Neuronal stem cell (in vitro differentiated cells): ENCODE results near the gene ITGAE.

Source experiments
- DNase-seq: peaks from one replicate; pipeline ENCODE4 v3.0.0-alpha.2; 2013; ENCODE audit warnings: low spot score
- H2AFZ ChIP-seq: one replicate; pipeline ENCODE4 v1.6.1; 2013; ENCODE audit warnings: mild to moderate bottlenecking, low read length, inconsistent platforms
- H2AK5ac ChIP-seq: 2 replicates; pipeline ENCODE4 v1.6.1; 2013; ENCODE audit warnings: low read depth, mild to moderate bottlenecking, inconsistent platforms, low read length, moderate library complexity, mixed read lengths
- H2BK120ac ChIP-seq: 2 replicates; pipeline ENCODE4 v1.6.1; 2013; ENCODE audit warnings: low read depth, mild to moderate bottlenecking, inconsistent platforms, low read length, moderate library complexity, mixed read lengths
- H2BK12ac ChIP-seq: one replicate; pipeline ENCODE4 v1.6.1; 2013; ENCODE audit warnings: low read length, inconsistent platforms
- H2BK15ac ChIP-seq: 2 replicates; pipeline ENCODE4 v1.6.1; 2013; ENCODE audit warnings: mild to moderate bottlenecking, low read length, inconsistent platforms, mixed read lengths
- H2BK5ac ChIP-seq: one replicate; pipeline ENCODE4 v1.6.1; 2013; ENCODE audit warnings: inconsistent platforms, mild to moderate bottlenecking, low read length, moderate library complexity
- H3K14ac ChIP-seq: one replicate; pipeline ENCODE4 v1.6.1; 2013; ENCODE audit warnings: low read length, inconsistent platforms
- H3K18ac ChIP-seq: 2 replicates; pipeline ENCODE4 v1.6.1; 2013; ENCODE audit warnings: low read length, inconsistent platforms
- H3K23ac ChIP-seq: 2 replicates; pipeline ENCODE4 v1.6.1; 2013; ENCODE audit warnings: low read depth, mild to moderate bottlenecking, mixed read lengths, low read length, inconsistent platforms; ENCODE audit not compliant: poor library complexity
- H3K27ac ChIP-seq: replicated peaks from 3 replicates; pipeline ENCODE4 v1.5.1; 2013; ENCODE audit warnings: low read length, inconsistent platforms
- H3K27me3 ChIP-seq, 3 experiments: 2 replicates each; pipeline ENCODE4 v1.6.1; 2013; ENCODE audit warnings: low read length in 3 of 3, mild to moderate bottlenecking in 2 of 3, inconsistent platforms in 1 of 3, low read depth in 1 of 3, mixed read lengths in 1 of 3, moderate library complexity in 1 of 3; ENCODE audit not compliant: control insufficient read depth in 3 of 3, insufficient read depth in 3 of 3
- H3K36me3 ChIP-seq, 2 donors: replicated peaks in 1 of 2; 2 replicates each; pipeline ENCODE4 v1.6.1; 2013; ENCODE audit warnings: low read length in 2 of 2; ENCODE audit not compliant: control insufficient read depth in 2 of 2, insufficient read depth in 2 of 2
- H3K4ac ChIP-seq: 2 replicates; pipeline ENCODE4 v1.6.1; 2013; ENCODE audit warnings: inconsistent platforms, mild to moderate bottlenecking, low read length, moderate library complexity
- H3K4me1 ChIP-seq, 2 donors: 1 replicate in 1 of 2; 2 replicates in 1 of 2; pipeline ENCODE4 v1.6.1; 2013; ENCODE audit warnings: low read length in 2 of 2, low read depth in 1 of 2; ENCODE audit not compliant: control insufficient read depth in 2 of 2, insufficient read depth in 1 of 2
- H3K4me2 ChIP-seq: one replicate; pipeline ENCODE4 v1.6.1; 2013; ENCODE audit warnings: mild to moderate bottlenecking, low read length, inconsistent platforms; ENCODE audit not compliant: insufficient read depth, poor library complexity, severe bottlenecking
- H3K4me3 ChIP-seq, 2 donors: 2 replicates each; pipeline ENCODE4 v1.5.1; 2013; ENCODE audit warnings: low read length in 2 of 2, mild to moderate bottlenecking in 2 of 2, inconsistent platforms in 1 of 2, moderate library complexity in 1 of 2
- H3K79me1 ChIP-seq: one replicate; pipeline ENCODE4 v1.6.1; 2013; ENCODE audit warnings: low read depth, mild to moderate bottlenecking, inconsistent platforms, low read length, moderate library complexity
- H3K9ac ChIP-seq: one replicate; pipeline ENCODE4 v1.6.1; 2013; ENCODE audit warnings: mild to moderate bottlenecking, low read depth, low read length, inconsistent platforms; ENCODE audit not compliant: poor library complexity
- H3K9me3 ChIP-seq, 2 donors: replicated peaks in 1 of 2; 2 replicates each; pipeline versions ENCODE3 to v1.6.1; 2013; ENCODE audit warnings: low read length in 2 of 2, mild to moderate bottlenecking in 2 of 2, inconsistent platforms in 1 of 2, low read depth in 1 of 2, mixed read lengths in 1 of 2, moderate library complexity in 1 of 2; ENCODE audit not compliant: control insufficient read depth in 2 of 2, insufficient read depth in 1 of 2
- H4K8ac ChIP-seq: one replicate; pipeline ENCODE4 v1.6.1; 2013; ENCODE audit warnings: low read depth, mild to moderate bottlenecking, inconsistent platforms, low read length, moderate library complexity
- H4K91ac ChIP-seq: one replicate; pipeline ENCODE4 v1.6.1; 2013; ENCODE audit warnings: low read length, low read depth, mild to moderate bottlenecking, inconsistent platforms; ENCODE audit not compliant: poor library complexity
- WGBS, 2 donors: extraction: QIAGEN DNeasy Blood & Tissue Kit; methylation state at CpG; one replicate each; pipeline ENCODE4 v1.1.7; 2013; ENCODE audit warnings: missing lambda C conversion rate in 2 of 2, mixed read lengths in 1 of 2; ENCODE audit not compliant: insufficient read length in 2 of 2, insufficient replicate concordance in 1 of 2; ENCODE audit errors: extremely low coverage in 2 of 2; 5-methylcytosine and 5-hydroxymethylcytosine counted together

Gene ITGAE

GRCh38 chr17:3695129-3695722 lies 105.8 kb downstream of the ITGAE start:
- H4K8ac ChIP-seq: no peak overlapping the region
- H3K79me1 ChIP-seq: no peaks in the 10 kb centered on the region
- no peak overlapping the region for H4K91ac ChIP-seq
- no peak overlapping the region for H2BK15ac ChIP-seq
- peak overlapping the region; percentile 52 for H2AK5ac ChIP-seq
- no peak overlapping the region for H3K18ac ChIP-seq
- H2BK120ac ChIP-seq: no peak overlapping the region
- peaks cover 20 to 50% (median 42%) of the 10 kb centered on the region in 3 experiments for H3K27me3 ChIP-seq
- no peak overlapping the region for H3K4ac ChIP-seq
- no peak overlapping the region for H2BK12ac ChIP-seq
- no peak overlapping the region for H3K27ac ChIP-seq
- H3K14ac ChIP-seq: no peak overlapping the region
- H3K23ac ChIP-seq: no peak overlapping the region
- H2BK5ac ChIP-seq: no peak overlapping the region
- DNase-seq: no peak
- no peaks in the 10 kb centered on the region for H3K36me3 ChIP-seq
- peak overlapping the region; percentile 69 for H3K4me2 ChIP-seq
- H3K4me3 ChIP-seq: peak overlapping the region in 1 of 2 donors; percentile 46
- no peak overlapping the region for H3K9ac ChIP-seq
- H2AFZ ChIP-seq: peak overlapping the region; percentile 93
- H3K9me3 ChIP-seq: peaks cover 7 to 9% of the 10 kb centered on the region in 2 donors
- no CpG with 5 or more reads among the region's 17 CpGs for WGBS, 2 donors
- H3K4me1 ChIP-seq: peaks cover 6 to 8% of the 10 kb centered on the region in 2 donors

DNA sequence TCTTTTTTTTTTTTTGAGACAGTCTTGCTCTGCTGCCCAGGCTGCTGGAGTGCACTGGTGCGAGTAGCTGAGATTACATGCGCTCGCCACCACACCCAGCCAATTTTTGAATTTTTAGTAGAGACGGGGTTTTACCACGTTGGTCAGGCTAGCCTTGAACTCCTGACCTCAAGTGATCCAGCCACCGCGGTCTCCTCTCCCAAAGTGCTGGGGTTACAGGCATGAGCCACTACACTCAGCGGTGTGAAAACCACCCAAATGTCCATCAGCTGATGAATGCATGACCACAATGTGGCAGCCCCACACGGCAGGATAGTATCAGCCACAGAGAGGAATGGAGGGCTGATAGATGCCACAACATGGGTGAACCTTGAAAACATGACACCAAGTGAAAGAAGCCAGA lies 107.2 kb downstream of the ITGAE start:
- H3K79me1 ChIP-seq: peaks cover 2% of the 10 kb centered on the region
- no peak overlapping the region for H4K8ac ChIP-seq
- H3K14ac ChIP-seq: no peak overlapping the region
- H3K23ac ChIP-seq: no peak overlapping the region
- no peak overlapping the region for H2BK12ac ChIP-seq
- no peak overlapping the region for H3K4me3 ChIP-seq
- H3K4me1 ChIP-seq: peaks cover 7 to 8% of the 10 kb centered on the region in 2 donors
- H3K27ac ChIP-seq: no peak overlapping the region
- no peaks in the 10 kb centered on the region for H3K36me3 ChIP-seq
- no peak for DNase-seq
- no peak overlapping the region for H2AK5ac ChIP-seq
- peaks cover 20 to 50% (median 42%) of the 10 kb centered on the region in 3 experiments for H3K27me3 ChIP-seq
- no peak overlapping the region for H2BK120ac ChIP-seq
- peak overlapping the region; percentile 70 for H3K9ac ChIP-seq
- no peak overlapping the region for H3K18ac ChIP-seq
- no peak overlapping the region for H2AFZ ChIP-seq
- no peak overlapping the region for H3K4ac ChIP-seq
- peaks cover 7 to 9% of the 10 kb centered on the region in 2 donors for H3K9me3 ChIP-seq
- WGBS, 2 donors: no CpG with 5 or more reads among the region's 9 CpGs
- no peak overlapping the region for H2BK5ac ChIP-seq
- H2BK15ac ChIP-seq: no peak overlapping the region
- no peak overlapping the region for H3K4me2 ChIP-seq
- no peak overlapping the region for H4K91ac ChIP-seq

GRCh38 chr17:3693141-3693540 lies 107.8 kb downstream of the ITGAE start:
- H3K4ac ChIP-seq: no peak overlapping the region
- H3K4me3 ChIP-seq: no peak overlapping the region
- peaks cover 2% of the 10 kb centered on the region for H3K79me1 ChIP-seq
- no peak overlapping the region for H2AK5ac ChIP-seq
- peaks cover 3 to 5% of the 10 kb centered on the region in 2 donors for H3K9me3 ChIP-seq
- H4K91ac ChIP-seq: no peak overlapping the region
- H2BK120ac ChIP-seq: no peak overlapping the region
- H3K27me3 ChIP-seq: peaks cover 20 to 49% (median 41%) of the 10 kb centered on the region in 3 experiments
- H3K27ac ChIP-seq: no peak overlapping the region
- H3K36me3 ChIP-seq: no peaks in the 10 kb centered on the region
- no peak overlapping the region for H3K23ac ChIP-seq
- H2BK15ac ChIP-seq: no peak overlapping the region
- no peak overlapping the region for H4K8ac ChIP-seq
- no peak overlapping the region for H2BK5ac ChIP-seq
- H2BK12ac ChIP-seq: no peak overlapping the region
- H3K14ac ChIP-seq: no peak overlapping the region
- no peak overlapping the region for H3K9ac ChIP-seq
- H2AFZ ChIP-seq: no peak overlapping the region
- no peak overlapping the region for H3K18ac ChIP-seq
- WGBS, 2 donors: no CpG with 5 or more reads among the region's 4 CpGs
- no peak overlapping the region for H3K4me2 ChIP-seq
- no peak for DNase-seq
- peaks cover 8 to 13% of the 10 kb centered on the region in 2 donors for H3K4me1 ChIP-seq

GRCh38 chr17:3692346-3692745 lies 108.6 kb downstream of the ITGAE start:
- Histone ChIP-seq H3K9me3 (no peaks in the 10 kb centered on the region), H3K79me1 (peaks cover 2% of the 10 kb centered on the region)
- no CpG with 5 or more reads among the region's 9 CpGs for WGBS, 2 donors

More at GRCh38 chr17:3692346-3692745, 108.6 kb downstream of the ITGAE start:
- no peak overlapping the region for H2BK120ac ChIP-seq
- no peak overlapping the region for H2BK5ac ChIP-seq
- H3K27ac ChIP-seq: no peak overlapping the region
- no peak overlapping the region for H2AFZ ChIP-seq
- no peak overlapping the region for H3K4me2 ChIP-seq
- H4K91ac ChIP-seq: no peak overlapping the region
- no peak overlapping the region for H2AK5ac ChIP-seq
- H3K36me3 ChIP-seq: no peaks in the 10 kb centered on the region
- no peak overlapping the region for H4K8ac ChIP-seq
- H3K4ac ChIP-seq: no peak overlapping the region
- H2BK12ac ChIP-seq: no peak overlapping the region
- no peak overlapping the region for H3K4me3 ChIP-seq
- no peak overlapping the region for H3K9ac ChIP-seq
- H3K4me1 ChIP-seq: peaks cover 10 to 15% of the 10 kb centered on the region in 2 donors
- no peak overlapping the region for H2BK15ac ChIP-seq
- H3K23ac ChIP-seq: no peak overlapping the region
- H3K27me3 ChIP-seq: peaks cover 20 to 42% (median 34%) of the 10 kb centered on the region in 3 experiments
- no peak for DNase-seq
- H3K18ac ChIP-seq: no peak overlapping the region
- no peak overlapping the region for H3K14ac ChIP-seq
